Neural cell (in vitro differentiated cells): ENCODE data around the gene KCTD2.

Experiments used
- CTCF ChIP-seq: fragments of 450-650 bp; IDR thresholded peaks from 2 replicates; pipeline ENCODE4 v1.5.1; 2014; ENCODE audit warnings: antibody characterized with exemption, mild to moderate bottlenecking, moderate library complexity; ENCODE audit not compliant: poor library complexity, severe bottlenecking
- EP300 ChIP-seq: fragments of 450-650 bp; conservative IDR thresholded peaks from 2 replicates; pipeline ENCODE4 v1.6.1; 2014; ENCODE audit warnings: antibody characterized with exemption, mild to moderate bottlenecking, moderate library complexity; ENCODE audit not compliant: poor library complexity, severe bottlenecking
- EZH2 ChIP-seq: fragments of 200-600, 300-800 bp; shearing (Covaris generic), sonication (generic); IDR thresholded peaks from 2 replicates; pipeline ENCODE4 v1.6.1; 2014; ENCODE audit warnings: antibody characterized with exemption, low read length, borderline replicate concordance, mild to moderate bottlenecking; ENCODE audit not compliant: insufficient read depth, poor library complexity, severe bottlenecking
- POLR2AphosphoS5 ChIP-seq: IDR thresholded peaks from 2 replicates; pipeline ENCODE4 v1.6.1; 2012
- RAD21 ChIP-seq: fragments of 450-650 bp; conservative IDR thresholded peaks from 2 replicates; pipeline ENCODE4 v1.6.1; 2014; ENCODE audit warnings: antibody characterized with exemption, mild to moderate bottlenecking, moderate library complexity
- REST ChIP-seq: IDR thresholded peaks from 2 replicates; pipeline ENCODE4 v1.6.1; 2012; ENCODE audit warnings: borderline replicate concordance
- SMC3 ChIP-seq: fragments of 450-650 bp; conservative IDR thresholded peaks from 2 replicates; pipeline ENCODE4 v1.6.1; 2014; ENCODE audit warnings: antibody characterized with exemption, mild to moderate bottlenecking, moderate library complexity; ENCODE audit not compliant: poor library complexity
- TAF1 ChIP-seq: IDR thresholded peaks from 2 replicates; pipeline ENCODE4 v1.6.1; 2012; ENCODE audit warnings: low read depth

- TF ChIP-seq CTCF (no peak), TAF1 (no peak), POLR2AphosphoS5 (no peak), EZH2 (no peak), RAD21 (no peak), REST (no peak), EP300 (no peak), SMC3 (no peak)
Measured at GRCh38 chr17:75036643-75037268, 10.3 kb upstream of the KCTD2 start.
